Stimulated activated CD4-positive, alpha-beta T cell treated with anti-CD3 and anti-CD28 coated beads, Interleukin-4, amount 100 ng/mL, for 24 hours (primary cell): ENCODE results near the gene THSD7A.

ENCODE experiments used
- DNase-seq: peaks from one replicate; pipeline ENCODE4 v3.0.0-alpha.2; 2020

Gene THSD7A

GRCh38 chr7:11374629-11375028 lies 457.4 kb downstream of the THSD7A start:
- no peak for DNase-seq

- DNase-seq, result no peak
Measured at GRCh38 chr7:11373546-11374142, 458.4 kb downstream of the THSD7A start.

- no peak for DNase-seq
Measured at GRCh38 chr7:11369696-11370095, 462.3 kb downstream of the THSD7A start.

- no peak for DNase-seq
Measured at GRCh38 chr7:11366118-11366517, 465.9 kb downstream of the THSD7A start.

- DNase-seq, result no peak
Measured at GRCh38 chr7:11358637-11359036, 473.4 kb downstream of the THSD7A start.

GRCh38 chr7:11355399-11356005 lies 476.5 kb downstream of the THSD7A start:
- no peak for DNase-seq

- no peak for DNase-seq
Measured at GRCh38 chr7:11346302-11346701, 485.7 kb downstream of the THSD7A start.

- no peak for DNase-seq
Measured at GRCh38 chr7:11345621-11346020, 486.4 kb downstream of the THSD7A start.

- no peak for DNase-seq
Measured at GRCh38 chr7:11343818-11344413, 488.1 kb downstream of the THSD7A start.

- no peak for DNase-seq
Measured at GRCh38 chr7:11343136-11343535, 488.9 kb downstream of the THSD7A start.

- no peak for DNase-seq
Measured at GRCh38 chr7:11341285-11341944, 490.6 kb downstream of the THSD7A start.

- no peak for DNase-seq
Measured at GRCh38 chr7:11336432-11336831, 495.6 kb downstream of the THSD7A start.

GRCh38 chr7:11335947-11336346 lies 496.1 kb downstream of the THSD7A start:
- DNase-seq, result no peak

- no peak for DNase-seq
Measured at GRCh38 chr7:11332865-11333228, 499.2 kb downstream of the THSD7A start.

- no peak for DNase-seq
Measured at GRCh38 chr7:11332186-11332864, 499.7 kb downstream of the THSD7A start.

GRCh38 chr7:11331128-11332102 lies 500.6 kb downstream of the THSD7A start:
- no peak for DNase-seq

GRCh38 chr7:11330717-11331116 lies 501.3 kb downstream of the THSD7A start:
- DNase-seq, result no peak

GRCh38 chr7:11330208-11330607 lies 501.8 kb downstream of the THSD7A start:
- DNase-seq, result no peak

GRCh38 chr7:11329626-11330025 lies 502.4 kb downstream of the THSD7A start:
- DNase-seq, result no peak

GRCh38 chr7:11328309-11328708 lies 503.7 kb downstream of the THSD7A start:
- DNase-seq, result no peak

- no peak for DNase-seq
Measured at GRCh38 chr7:11327633-11328032, 504.4 kb downstream of the THSD7A start.
